HEK293 (cell line): ENCODE results near the gene SRPRB.

Source experiments
- TCF7L2 ChIP-seq: IDR thresholded peaks from 2 replicates; pipeline ENCODE4 v1.6.1; 2011; ENCODE audit warnings: low read depth, mild to moderate bottlenecking, inconsistent platforms, low read length, moderate library complexity, borderline replicate concordance
- ZNF10 ChIP-seq: fragments of 450-650 bp; formaldehyde crosslinking; IDR thresholded peaks from 2 replicates; pipeline ENCODE4 v1.5.1; 2017; ENCODE audit warnings: missing biosample characterization, missing genetic modification characterization
- ZNF239 ChIP-seq: fragments of 450-650 bp; formaldehyde crosslinking; IDR thresholded peaks from 2 replicates; pipeline ENCODE4 v1.5.1; 2016; ENCODE audit warnings: missing biosample characterization, missing genetic modification characterization
- ZNF510 ChIP-seq: fragments of 450-650 bp; formaldehyde crosslinking; IDR thresholded peaks from 2 replicates; pipeline ENCODE4 v1.5.1; 2018; ENCODE audit warnings: mild to moderate bottlenecking, missing genetic modification characterization, missing biosample characterization; ENCODE audit not compliant: insufficient replicate concordance
- TF ChIP-seq, protein P1 (sequence below): fragments of 450-650 bp; formaldehyde crosslinking; IDR thresholded peaks from 2 replicates; pipeline ENCODE4 v1.5.1; 2016; ENCODE audit warnings: missing biosample characterization, missing genetic modification characterization

DNA sequence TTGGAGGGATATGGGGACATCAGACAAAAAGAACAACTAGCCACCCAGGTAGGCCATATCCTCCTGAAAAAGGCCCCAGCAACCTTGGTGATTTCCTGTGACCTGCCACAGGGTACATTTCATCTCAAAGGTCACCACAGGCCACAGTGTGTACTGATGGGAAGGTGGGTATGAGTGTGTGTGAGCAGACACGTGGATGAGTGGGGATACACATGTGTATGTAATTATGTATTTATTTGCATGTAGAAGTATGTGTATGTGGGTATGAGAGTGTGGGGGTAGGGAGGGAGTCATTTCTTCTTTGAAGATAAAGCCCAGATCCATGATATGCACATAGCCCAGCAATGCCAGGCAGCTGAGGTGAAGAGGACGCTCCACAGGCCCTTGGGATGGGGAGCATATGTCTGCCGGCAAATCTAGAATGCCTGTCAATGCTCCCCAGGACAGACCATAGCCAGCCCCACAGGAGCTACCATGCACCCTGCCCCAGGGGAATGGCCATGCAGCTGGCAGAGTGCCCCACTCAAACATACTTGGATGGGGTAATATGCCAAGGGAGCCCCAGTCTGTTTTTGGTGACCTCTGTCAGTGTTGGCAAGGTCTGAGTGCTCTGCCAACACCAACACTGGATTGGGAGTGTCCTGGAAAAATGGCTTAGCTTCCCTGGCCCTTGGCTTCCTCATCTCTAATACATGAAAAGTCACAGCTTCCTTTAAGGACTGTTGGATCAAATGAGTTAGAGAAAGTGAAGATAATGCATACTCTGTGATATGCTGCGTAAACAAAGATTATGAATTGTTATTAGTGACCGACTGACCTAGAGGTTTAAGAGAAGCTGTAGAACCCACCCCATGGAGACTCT lies 47.7 kb downstream of the SRPRB start:
- TF ChIP-seq, protein P1, sequence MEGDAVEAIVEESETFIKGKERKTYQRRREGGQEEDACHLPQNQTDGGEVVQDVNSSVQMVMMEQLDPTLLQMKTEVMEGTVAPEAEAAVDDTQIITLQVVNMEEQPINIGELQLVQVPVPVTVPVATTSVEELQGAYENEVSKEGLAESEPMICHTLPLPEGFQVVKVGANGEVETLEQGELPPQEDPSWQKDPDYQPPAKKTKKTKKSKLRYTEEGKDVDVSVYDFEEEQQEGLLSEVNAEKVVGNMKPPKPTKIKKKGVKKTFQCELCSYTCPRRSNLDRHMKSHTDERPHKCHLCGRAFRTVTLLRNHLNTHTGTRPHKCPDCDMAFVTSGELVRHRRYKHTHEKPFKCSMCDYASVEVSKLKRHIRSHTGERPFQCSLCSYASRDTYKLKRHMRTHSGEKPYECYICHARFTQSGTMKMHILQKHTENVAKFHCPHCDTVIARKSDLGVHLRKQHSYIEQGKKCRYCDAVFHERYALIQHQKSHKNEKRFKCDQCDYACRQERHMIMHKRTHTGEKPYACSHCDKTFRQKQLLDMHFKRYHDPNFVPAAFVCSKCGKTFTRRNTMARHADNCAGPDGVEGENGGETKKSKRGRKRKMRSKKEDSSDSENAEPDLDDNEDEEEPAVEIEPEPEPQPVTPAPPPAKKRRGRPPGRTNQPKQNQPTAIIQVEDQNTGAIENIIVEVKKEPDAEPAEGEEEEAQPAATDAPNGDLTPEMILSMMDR (tag by site-specific recombination), result no peak
- TF ChIP-seq ZNF510 (tag by site-specific recombination), result no peak
- no peak for TF ChIP-seq ZNF239
- no peak for TF ChIP-seq ZNF10
- no peak for TF ChIP-seq TCF7L2
